NCI-H1694 treated with DMSO at 0.1 percent for 48 hours (cell line): ENCODE data around the gene PSMB1.
"Not testable (repeated sequence)": the region's sequence is repeated elsewhere in the genome, so short reads cannot be mapped to it uniquely, and the experiment has no call there.

Experiments
- DNase-seq: peaks from one replicate; lab custom pipeline; 2025; lab: John Stamatoyannopoulos, UW

PSMB1 gene

GRCh38 chr6:170502733-170503413, 50.2 kb downstream of the PSMB1 start:
- not testable (repeated sequence) for DNase-seq

GRCh38 chr6:170502268-170502667, 50.8 kb downstream of the PSMB1 start:
- DNase-seq = not testable (repeated sequence)

- no peak for DNase-seq
Measured at GRCh38 chr6:170500955-170501590, 52.0 kb downstream of the PSMB1 start.

DNA sequence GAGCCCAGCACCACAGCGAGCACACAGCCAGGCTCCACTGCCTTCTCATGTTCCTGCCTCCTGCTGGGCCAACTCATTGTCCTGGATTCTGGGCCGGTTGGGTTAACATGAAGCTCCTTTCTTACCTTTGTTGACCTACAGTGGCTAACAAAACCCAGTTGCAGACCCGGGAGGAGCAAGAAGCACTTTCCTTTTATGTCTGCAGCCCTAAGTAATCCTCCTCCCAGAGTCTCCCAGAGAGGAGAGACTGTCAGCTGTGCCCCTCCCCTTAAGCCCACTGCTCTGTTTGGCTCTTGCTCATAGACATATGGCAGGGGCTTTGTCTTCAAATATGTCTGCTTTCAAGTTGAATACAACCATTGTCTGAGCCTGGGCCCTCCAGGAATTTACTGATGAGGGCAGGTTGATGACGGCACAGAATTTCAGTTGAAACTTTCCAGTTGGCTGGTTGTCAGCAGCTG, 55.2 kb downstream of the PSMB1 start:
- peak; percentile 59 for DNase-seq

DNA sequence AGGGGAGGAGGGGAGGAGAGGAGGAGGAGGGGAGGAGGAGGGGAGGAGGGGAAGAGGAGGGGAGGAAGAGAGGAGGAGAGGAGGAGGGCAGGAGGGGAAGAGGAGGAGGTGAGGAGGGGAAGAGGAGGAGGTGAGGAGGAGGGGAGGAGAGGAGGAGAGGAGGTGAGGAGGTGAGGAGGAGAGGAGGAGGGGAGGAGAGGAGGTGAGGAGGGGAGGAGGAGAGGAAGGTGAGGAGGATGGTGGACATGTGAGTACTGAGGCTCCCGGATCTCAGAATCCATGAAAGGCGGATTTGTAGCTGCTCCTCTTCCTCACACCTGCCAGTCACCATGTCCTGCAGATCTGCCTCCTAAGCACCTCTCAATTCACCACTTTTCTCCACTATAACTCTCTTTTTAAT, 59.8 kb downstream of the PSMB1 start:
- DNase-seq = no peak

GRCh38 chr6:170490259-170490658, 62.8 kb downstream of the PSMB1 start:
- DNase-seq = no peak

GRCh38 chr6:170489836-170490235, 63.3 kb downstream of the PSMB1 start:
- no peak for DNase-seq

- DNase-seq = no peak
Measured at GRCh38 chr6:170487707-170488329, 65.3 kb downstream of the PSMB1 start.

GRCh38 chr6:170485159-170485558, 67.9 kb downstream of the PSMB1 start:
- DNase-seq = no peak
